SK-N-SH (cell line): ENCODE data around the gene CFAP57. TPM values are rescaled to one million over a fixed set of nuclear protein-coding genes. Genes with fewer than 3 reads are reported as not detected.

ENCODE experiments used
- CTCF ChIA-PET: fragments of 300-600, 350-600 bp; formaldehyde crosslinking; extraction: SDS; loops from one replicate; lab custom pipeline; 2021; lab: Yijun Ruan, JAX
- POLR2A ChIA-PET: fragments of 350-600 bp; sonication (Branson Sonifier 250); formaldehyde crosslinking; extraction: SDS; loops from one replicate; lab custom pipeline; 2020; ENCODE audit warnings: antibody characterized with exemption, inconsistent platforms; lab: Yijun Ruan, JAX
- DNase-seq: peaks from one replicate; pipeline ENCODE4 v3.0.0; 2012
- H2AFZ ChIP-seq: fragments of 200-600 bp; sonication (generic); 2 replicates; pipeline ENCODE4 v1.8.1; 2016; ENCODE audit warnings: antibody characterized with exemption, mild to moderate bottlenecking, low read depth
- H3F3A ChIP-seq: fragments of 200-600 bp; sonication (generic); replicated peaks from 2 replicates; pipeline ENCODE3; 2016; ENCODE audit warnings: antibody characterized with exemption, mild to moderate bottlenecking; ENCODE audit not compliant: insufficient read depth
- H3K27ac ChIP-seq, 2 experiments: fragments of 200-500 bp in 1 of 2; fragments of 200-600 bp in 1 of 2; sonication (Bioruptor generic) in 1 of 2; sonication (generic), shearing (Covaris generic) in 1 of 2; 2 replicates each; pipeline versions ENCODE4 v1.5.1 to v1.6.1; 2014 to 2016; ENCODE audit warnings: low read depth in 2 of 2, inconsistent platforms in 1 of 2, low read length in 1 of 2, mild to moderate bottlenecking in 1 of 2, mixed read lengths in 1 of 2
- H3K27me3 ChIP-seq: fragments of 200-600 bp; sonication (generic), shearing (Covaris generic); 2 replicates; pipeline ENCODE4 v1.6.1; 2016; ENCODE audit warnings: mixed run types; ENCODE audit not compliant: insufficient read depth
- H3K36me3 ChIP-seq, 2 experiments: fragments of 200-500 bp in 1 of 2; fragments of 200-600 bp in 1 of 2; sonication (Bioruptor generic) in 1 of 2; sonication (generic) in 1 of 2; replicated peaks in 1 of 2; 2 replicates each; pipeline versions ENCODE3 to v1.5.1; 2014 to 2016; ENCODE audit warnings: low read length in 1 of 2, mild to moderate bottlenecking in 1 of 2; ENCODE audit not compliant: insufficient read depth in 2 of 2, control insufficient read depth in 1 of 2
- H3K4me1 ChIP-seq, 2 experiments: fragments of 200-500 bp in 1 of 2; fragments of 200-600 bp in 1 of 2; sonication (Bioruptor generic) in 1 of 2; sonication (generic), shearing (Covaris generic) in 1 of 2; 2 replicates each; pipeline versions ENCODE4 v1.5.1 to v1.6.1; 2014 to 2016; ENCODE audit warnings: low read depth in 1 of 2, low read length in 1 of 2, mixed run types in 1 of 2; ENCODE audit not compliant: insufficient read depth in 2 of 2, control insufficient read depth in 1 of 2
- H3K4me2 ChIP-seq: fragments of 200-600 bp; sonication (generic), shearing (Covaris generic); 2 replicates; pipeline ENCODE4 v1.6.1; 2017; ENCODE audit warnings: mixed run types
- H3K4me3 ChIP-seq, 2 experiments: fragments of 200-500 bp in 1 of 2; fragments of 200-600 bp in 1 of 2; sonication (Bioruptor generic) in 1 of 2; sonication (generic), shearing (Covaris generic) in 1 of 2; 2 replicates each; pipeline versions ENCODE4 v1.5.1 to v1.8.1; 2014 to 2016; ENCODE audit warnings: low read depth in 2 of 2, inconsistent platforms in 1 of 2, low read length in 1 of 2, mild to moderate bottlenecking in 1 of 2, mixed read lengths in 1 of 2, moderate library complexity in 1 of 2
- H3K79me2 ChIP-seq: fragments of 200-600 bp; sonication (generic); 2 replicates; pipeline ENCODE4 v1.8.1; 2017; ENCODE audit warnings: mild to moderate bottlenecking; ENCODE audit not compliant: insufficient read depth
- H3K9ac ChIP-seq: fragments of 200-600 bp; sonication (generic); 2 replicates; pipeline ENCODE4 v1.6.1; 2017; ENCODE audit warnings: mixed run types
- H3K9me2 ChIP-seq: fragments of 200-600 bp; sonication (generic); 2 replicates; pipeline ENCODE4 v1.6.1; 2017; ENCODE audit warnings: mixed run types
- H3K9me3 ChIP-seq: fragments of 200-600 bp; sonication (generic); 2 replicates; pipeline ENCODE4 v1.6.1; 2017; ENCODE audit warnings: mixed run types, mild to moderate bottlenecking, moderate library complexity
- H4K20me1 ChIP-seq: fragments of 200-600 bp; sonication (generic); 2 replicates; pipeline ENCODE4 v1.6.1; 2017; ENCODE audit warnings: mild to moderate bottlenecking, mixed run types; ENCODE audit not compliant: insufficient read depth
- CTCF ChIP-seq: fragments of 200-600 bp; sonication (generic); IDR thresholded peaks from 2 replicates; pipeline ENCODE4 v1.6.1; 2017; ENCODE audit warnings: antibody characterized with exemption, mild to moderate bottlenecking, moderate library complexity
- ELF1 ChIP-seq: IDR thresholded peaks from 2 replicates; pipeline ENCODE4 v1.4.0; 2012
- FOSL2 ChIP-seq: IDR thresholded peaks from 2 replicates; pipeline ENCODE4 v1.4.0; 2012; ENCODE audit warnings: low read depth, mild to moderate bottlenecking, moderate library complexity, borderline replicate concordance
- FOXJ3 ChIP-seq: sonication (generic); formaldehyde crosslinking; IDR thresholded peaks from 2 replicates; pipeline ENCODE4 v1.5.1; 2020; ENCODE audit warnings: mild to moderate bottlenecking, missing genetic modification reagents
- FOXM1 ChIP-seq: IDR thresholded peaks from 2 replicates; pipeline ENCODE4 v1.4.0; 2012; ENCODE audit warnings: low read depth, mild to moderate bottlenecking
- GABPA ChIP-seq: IDR thresholded peaks from 2 replicates; pipeline ENCODE4 v1.4.0; 2012; ENCODE audit warnings: low read depth, mild to moderate bottlenecking
- GATA2 ChIP-seq: sonication (generic); formaldehyde crosslinking; IDR thresholded peaks from 2 replicates; pipeline ENCODE4 v1.5.0; 2020; ENCODE audit warnings: mild to moderate bottlenecking, missing genetic modification reagents
- IRF3 ChIP-seq: fragments of 150-350 bp; IDR thresholded peaks from 2 replicates; pipeline ENCODE4 v1.6.1; 2016; ENCODE audit warnings: mild to moderate bottlenecking, low read depth, low read length
- JUND ChIP-seq: IDR thresholded peaks from 2 replicates; pipeline ENCODE4 v1.4.0; 2012
- MXI1 ChIP-seq: IDR thresholded peaks from 2 replicates; pipeline ENCODE4 v1.6.1; 2012; ENCODE audit warnings: mild to moderate bottlenecking, low read depth, low read length, improper control_type of control experiment
- NFIC ChIP-seq: IDR thresholded peaks from 2 replicates; pipeline ENCODE4 v1.4.0; 2012; ENCODE audit warnings: borderline replicate concordance
- NRF1 ChIP-seq: IDR thresholded peaks from 2 replicates; pipeline ENCODE4 v1.6.1; 2012; ENCODE audit warnings: low read depth, mild to moderate bottlenecking, low read length
- RCOR1 ChIP-seq: fragments of 150-350 bp; IDR thresholded peaks from 2 replicates; pipeline ENCODE4 v1.6.1; 2017; ENCODE audit warnings: antibody characterized with exemption, low read length
- RFX5 ChIP-seq: IDR thresholded peaks from 2 replicates; pipeline ENCODE4 v1.6.1; 2012; ENCODE audit warnings: mild to moderate bottlenecking, improper control_type of control experiment, low read length
- RXRA ChIP-seq: IDR thresholded peaks from 2 replicates; pipeline ENCODE4 v1.4.0; 2012; ENCODE audit warnings: low read depth, mild to moderate bottlenecking, borderline replicate concordance
- SIN3A ChIP-seq: IDR thresholded peaks from 2 replicates; pipeline ENCODE4 v1.6.1; 2012; ENCODE audit warnings: low read depth, mild to moderate bottlenecking, low read length, moderate library complexity, borderline replicate concordance
- TAF1 ChIP-seq: IDR thresholded peaks from 2 replicates; pipeline ENCODE4 v1.6.1; 2012; ENCODE audit warnings: low read depth, mild to moderate bottlenecking, low read length, moderate library complexity, borderline replicate concordance
- TCF12 ChIP-seq: IDR thresholded peaks from 2 replicates; pipeline ENCODE4 v1.4.0; 2012
- USF1 ChIP-seq: IDR thresholded peaks from 2 replicates; pipeline ENCODE4 v1.4.0; 2012; ENCODE audit warnings: low read depth, borderline replicate concordance
- YY1 ChIP-seq: IDR thresholded peaks from 2 replicates; pipeline ENCODE4 v1.4.0; 2012; ENCODE audit warnings: low read depth, mild to moderate bottlenecking
- WGBS: methylation state at CpG from one replicate; pipeline ENCODE4 v1.1.6; 2017; ENCODE audit warnings: low lambda C conversion rate; 5-methylcytosine and 5-hydroxymethylcytosine counted together
- polyA plus RNA-seq, 3 experiments: library from polyadenylated mRNA; depleted of rRNA; stranded (reverse); fragments of >200 nt; gene quantifications; 2 replicates each; pipeline ENCODE4 v1.2.3, GENCODE V29; 2012

Gene CFAP57
- polyA plus RNA-seq, 1 of the 3 experiments (the other 2 are of a cell fraction), result 0.36 TPM

GRCh38 chr1:43174873-43175272 lies 2.7 kb downstream of the CFAP57 start:
- TF ChIP-seq MXI1, result no peak
- no peak for TF ChIP-seq RXRA
- no peak for TF ChIP-seq NRF1
- TF ChIP-seq RFX5, result no peak
- no peak for TF ChIP-seq RCOR1
- no peak for TF ChIP-seq JUND
- no peak for TF ChIP-seq YY1
- no peak for TF ChIP-seq TAF1
- TF ChIP-seq SIN3A, result no peak
- no peak for TF ChIP-seq FOSL2
- no peak for TF ChIP-seq IRF3
- no peak for TF ChIP-seq CTCF
- TF ChIP-seq FOXJ3 (CRISPR knock-in tag), result no peak
- TF ChIP-seq GATA2, result no peak
- no peak for TF ChIP-seq ELF1
- TF ChIP-seq TCF12, result no peak
- TF ChIP-seq GABPA, result no peak
- no peak for TF ChIP-seq FOXM1
- TF ChIP-seq NFIC, result no peak
- TF ChIP-seq USF1, result no peak
- no peak for DNase-seq
- Histone ChIP-seq H4K20me1 (no peaks in the 10 kb centered on the region; the same call in 1 of the 2 replicates), H3K9me2 (no peaks in the 10 kb centered on the region), H3K9me3 (no peaks in the 10 kb centered on the region), H2AFZ (no peak overlapping the region), H3K27ac (no peak overlapping the region), H3K4me1 (peaks cover 5 to 7% of the 10 kb centered on the region in 2 experiments; a peak in 2 of 4 replicates), H3K9ac (no peak overlapping the region), H3K4me3 (no peak overlapping the region), H3K36me3 (peaks cover 8 to 10% of the 10 kb centered on the region in 2 experiments), H3K27me3 (no peaks in the 10 kb centered on the region; the same call in 1 of the 2 replicates), H3K79me2 (peaks cover 22% of the 10 kb centered on the region), H3K4me2 (no peak overlapping the region), H3F3A (no peaks in the 10 kb centered on the region)
- POLR2A ChIA-PET, result no interaction called here
- CTCF ChIA-PET, result interaction anchor here (0.6 to 1.1 kb wide), 2 partner anchors 240 to 262 kb away, joined by 3 read pairs; no protein-coding TSS in a partner anchor
- WGBS, result 52% methylated on average over 2 of the region's 2 CpGs
